Mesangial cell (primary cell): Measurements from ENCODE around the gene ERMAP. TPM values are rescaled to one million over a fixed set of nuclear protein-coding genes. Genes with fewer than 3 reads are reported as not detected.

ENCODE experiments used
- total RNA-seq: library from RNA; depleted of rRNA; stranded (reverse); fragments of >200 nt; gene quantifications from 2 replicates; pipeline ENCODE4 v1.2.3, GENCODE V29; 2015

The ERMAP gene
- total RNA-seq = 8.1 and 13.4 TPM in 2 replicates

DNA sequence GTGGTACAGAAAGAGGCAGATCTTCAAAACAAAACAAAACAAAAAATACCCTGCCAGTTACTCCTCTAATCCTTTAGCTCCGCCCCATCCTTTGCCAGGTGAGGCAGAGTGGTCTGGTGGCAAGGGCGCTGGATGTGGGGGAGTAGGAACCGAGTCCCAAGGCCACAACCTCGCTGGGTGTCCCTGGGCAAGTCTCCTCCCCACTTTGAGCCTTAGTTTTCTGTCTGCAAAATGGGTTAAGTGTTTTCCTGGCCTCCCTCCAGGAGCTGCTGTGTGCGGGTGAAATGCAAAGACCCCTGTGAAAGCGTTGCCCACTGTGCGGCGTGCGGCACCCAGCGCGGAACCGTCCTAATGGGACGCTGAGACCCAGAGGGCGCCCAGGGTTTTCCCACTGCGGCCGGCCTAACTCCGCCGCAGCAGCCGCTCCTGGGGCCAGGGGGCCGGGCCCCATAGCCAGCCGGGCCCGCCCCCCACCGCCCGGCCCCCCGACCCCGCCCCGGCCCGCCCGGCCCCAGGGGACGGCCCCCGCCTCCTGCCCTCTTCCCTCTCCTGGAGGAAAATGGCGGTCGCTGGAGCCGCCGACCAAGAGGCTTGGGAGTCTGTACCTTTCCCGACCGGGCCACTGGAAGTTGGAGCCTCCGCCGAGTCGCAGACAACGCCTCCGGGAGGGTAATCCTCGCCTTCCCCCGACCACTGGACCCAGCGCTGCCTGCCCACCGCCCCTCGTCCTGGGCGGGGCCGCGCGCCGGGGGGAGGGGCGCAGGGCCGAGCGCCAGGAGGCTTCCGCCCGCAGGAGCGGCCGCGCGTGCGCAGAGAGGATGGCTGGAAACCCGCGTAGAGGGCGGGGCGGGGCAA, at the start of gene ERMAP, which contains the start of gene SVBP:
Gene ERMAP (plus strand): TSS at position 538 of the 855 bp plus-strand sequence. CDS start 13,327 bp downstream, outside the sequence.
Gene SVBP (minus strand): TSS at position 813 of the 855 bp plus-strand sequence. CDS start 853 bp downstream, outside the sequence.

GRCh38 chr1:42784946-42785693, 31.8 kb upstream of the ERMAP start, which contains the start of gene TMEM269:
Gene TMEM269 (plus strand): TSS chr1:42784991. CDS start chr1:42789894, 4,903 bp downstream.

GRCh38 chr1:42846257-42847110, 29.6 kb downstream of the ERMAP start, which contains the start of gene ZNF691:
Gene ZNF691 (plus strand): TSS chr1:42846613. CDS start chr1:42849659, 3,046 bp downstream.

Other genes starting within 250 kb of the ERMAP start
- gene PPIH, start 158.7 kb upstream of the ERMAP start, total RNA-seq = 17.1 and 57.4 TPM in 2 replicates
- gene YBX1, start 134.7 kb upstream of the ERMAP start, total RNA-seq = 397 and 625 TPM in 2 replicates
- gene CLDN19, start 76.9 kb upstream of the ERMAP start, total RNA-seq = 1.8 TPM in 1 of 2 replicates, not detected in the other
- 130 and 153 TPM in 2 replicates for gene P3H1, start 50.1 kb upstream of the ERMAP start, total RNA-seq
- 2.8 and 4.1 TPM in 2 replicates for gene C1orf50, start 49.9 kb upstream of the ERMAP start, total RNA-seq
- gene TMEM269, start 32.1 kb upstream of the ERMAP start, total RNA-seq = 0.25 TPM in 1 of 2 replicates, not detected in the other
- 14.5 and 15.3 TPM in 2 replicates for gene SVBP, start 275 bp downstream of the ERMAP start, total RNA-seq
- gene ZNF691, start 29.5 kb downstream of the ERMAP start, total RNA-seq = 5.4 and 11.9 TPM in 2 replicates
- gene SLC2A1, start 141.7 kb downstream of the ERMAP start, total RNA-seq = 255 and 274 TPM in 2 replicates